HG02973 (cell line): ENCODE measurements around the gene RPS6KA2.

Experiments
- ATAC-seq: cut with Tn5 transposase; IDR thresholded peaks from one replicate; pipeline ENCODE4 v1.9.1; 2021; ENCODE audit warnings: moderate library complexity; ENCODE audit not compliant: unreplicated experiment

RPS6KA2 gene

DNA sequence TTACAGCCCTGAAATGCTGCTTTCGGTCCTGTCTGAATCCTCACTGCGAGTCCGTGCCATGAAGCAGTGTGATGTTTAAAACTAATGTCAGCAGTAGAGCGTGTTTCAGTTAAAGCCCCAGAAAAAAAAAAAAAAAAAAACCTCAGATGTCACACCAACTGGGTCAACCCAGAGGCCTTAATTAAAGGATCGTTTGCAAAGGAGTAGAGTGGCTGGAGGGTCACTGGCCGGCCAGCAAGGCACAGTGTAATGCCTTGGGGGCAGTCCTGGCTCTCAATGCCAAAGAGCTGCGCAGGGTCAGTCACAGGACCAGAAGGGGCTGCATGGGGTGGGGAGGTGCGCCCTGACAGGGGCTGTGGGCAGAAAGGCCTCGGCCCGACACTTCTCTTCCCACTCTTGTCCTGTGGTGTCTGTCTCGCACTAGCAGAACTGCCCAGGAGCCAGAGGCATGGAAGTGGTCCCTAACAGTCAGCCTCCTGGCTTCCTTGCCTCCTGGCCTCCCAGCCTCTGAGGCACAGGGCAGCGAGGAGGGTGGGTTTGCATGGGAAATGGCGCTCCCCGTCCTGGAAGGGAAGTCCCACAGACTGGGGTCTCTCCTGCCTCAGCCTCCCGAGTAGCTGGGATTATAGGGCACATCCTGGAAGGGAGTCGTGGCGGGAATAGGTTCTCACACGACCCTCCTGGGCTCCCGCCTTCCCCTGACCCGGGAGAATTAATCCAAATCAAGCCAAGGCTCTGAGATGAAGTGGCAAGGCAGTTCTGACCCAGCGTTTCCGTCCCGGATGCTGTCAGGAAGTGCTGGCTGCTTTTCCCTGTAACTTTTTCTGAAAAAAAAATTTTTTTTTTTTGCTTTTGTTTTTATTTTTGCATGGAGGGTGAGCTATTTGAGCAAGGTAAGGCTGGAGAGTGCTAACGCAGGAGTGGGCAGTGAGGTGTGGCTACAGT is 190.6 kb downstream of the RPS6KA2 start:
- no peak for ATAC-seq

GRCh38 chr6:166435574-166435973 is 191.5 kb downstream of the RPS6KA2 start:
- no peak for ATAC-seq

DNA sequence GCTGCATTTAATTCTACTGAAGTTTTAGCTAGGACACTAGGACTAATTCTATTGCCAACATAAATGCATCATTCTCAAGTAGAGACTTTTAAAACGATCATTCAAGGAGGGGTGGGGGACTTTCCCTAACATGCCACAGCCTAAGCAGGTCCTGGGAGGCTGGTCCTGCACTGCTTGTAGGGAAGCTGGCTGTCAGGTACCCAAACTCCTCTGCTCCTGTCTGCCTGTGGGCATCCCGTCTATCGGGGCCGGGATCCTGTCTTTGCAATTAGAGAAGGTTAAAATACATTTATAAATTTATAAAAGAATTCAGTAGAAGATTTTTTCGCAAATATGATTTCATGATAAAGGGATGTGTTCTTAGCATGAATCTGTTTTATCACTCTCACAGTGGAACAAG is 192.7 kb downstream of the RPS6KA2 start:
- ATAC-seq = no peak

DNA sequence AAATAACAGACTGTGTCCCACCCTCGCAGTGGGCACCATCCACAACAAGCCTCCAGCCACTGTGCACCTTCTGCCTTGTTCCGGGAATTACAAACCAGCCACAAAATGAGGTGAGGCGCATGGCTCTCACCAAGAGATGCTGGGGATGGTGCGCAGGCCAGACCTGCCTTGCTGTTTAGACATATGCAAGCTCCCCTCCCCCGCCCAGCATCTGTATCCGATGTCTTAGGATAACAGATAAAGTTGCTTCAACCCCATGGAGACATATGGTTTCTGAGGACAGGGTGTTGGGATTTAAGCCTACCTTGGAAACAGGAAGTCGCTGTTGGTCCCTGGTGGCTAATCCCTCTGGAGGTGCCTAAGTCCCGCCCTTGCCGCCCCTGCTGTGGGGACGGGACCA is 194.0 kb downstream of the RPS6KA2 start:
- no peak for ATAC-seq

DNA sequence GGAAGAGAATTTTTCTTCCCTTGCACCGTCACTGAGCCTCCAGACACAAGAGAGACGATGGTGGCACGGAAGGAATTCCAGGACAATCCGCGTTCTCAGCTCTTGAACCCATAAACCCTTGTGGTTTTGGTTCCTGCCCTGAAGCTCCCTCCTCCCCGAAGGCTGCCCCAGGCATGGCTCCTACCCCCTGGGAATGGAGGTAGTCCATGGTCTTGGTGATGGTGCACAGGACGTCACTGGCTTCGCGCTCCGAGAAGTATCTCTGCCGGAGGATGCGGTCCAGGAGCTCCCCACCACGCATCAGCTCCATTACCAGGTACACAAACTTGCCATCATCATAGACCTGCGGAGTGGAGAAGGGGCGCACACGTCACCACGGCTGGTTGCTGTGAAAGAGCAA is 196.8 kb downstream of the RPS6KA2 start:
- no peak for ATAC-seq

GRCh38 chr6:166424431-166424830 is 202.6 kb downstream of the RPS6KA2 start:
- ATAC-seq = no peak

GRCh38 chr6:166423781-166424180 is 203.3 kb downstream of the RPS6KA2 start:
- ATAC-seq = no peak

- ATAC-seq = no peak
These were observed 203.9 kb downstream of the RPS6KA2 start for GRCh38 chr6:166423051-166423745.

GRCh38 chr6:166422201-166422940 is 204.7 kb downstream of the RPS6KA2 start:
- no peak for ATAC-seq

GRCh38 chr6:166420351-166420750 is 206.7 kb downstream of the RPS6KA2 start:
- no peak for ATAC-seq

DNA sequence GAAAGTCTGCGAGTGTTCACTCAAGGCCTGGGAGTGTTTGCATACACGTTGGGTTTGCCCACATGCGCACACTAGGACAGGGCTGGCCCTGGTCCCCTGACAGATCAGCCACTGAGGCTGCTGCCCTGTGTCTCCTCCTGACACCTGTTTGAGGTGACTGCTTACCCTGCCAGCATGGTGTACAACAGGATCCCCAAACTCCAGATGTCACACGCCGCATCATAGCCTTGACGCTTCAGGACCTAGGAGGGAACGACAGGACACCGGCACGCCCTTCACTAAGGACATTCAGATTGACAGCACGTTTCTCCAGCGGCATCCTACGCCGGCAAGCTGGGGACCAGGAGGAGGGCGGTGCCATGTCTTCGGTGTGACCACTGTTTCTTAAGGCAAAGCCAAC is 207.3 kb downstream of the RPS6KA2 start:
- no peak for ATAC-seq

- peak; percentile 96 for ATAC-seq
These were observed 207.8 kb downstream of the RPS6KA2 start for GRCh38 chr6:166419286-166419685.

GRCh38 chr6:166418691-166419143 is 208.3 kb downstream of the RPS6KA2 start:
- ATAC-seq = no peak

- ATAC-seq = peak; percentile 34
These were observed 209.8 kb downstream of the RPS6KA2 start for GRCh38 chr6:166417285-166417691.

- ATAC-seq = no peak
These were observed 211.2 kb downstream of the RPS6KA2 start for GRCh38 chr6:166415833-166416347.

- no peak for ATAC-seq
These were observed 211.7 kb downstream of the RPS6KA2 start for GRCh38 chr6:166415306-166415705.

DNA sequence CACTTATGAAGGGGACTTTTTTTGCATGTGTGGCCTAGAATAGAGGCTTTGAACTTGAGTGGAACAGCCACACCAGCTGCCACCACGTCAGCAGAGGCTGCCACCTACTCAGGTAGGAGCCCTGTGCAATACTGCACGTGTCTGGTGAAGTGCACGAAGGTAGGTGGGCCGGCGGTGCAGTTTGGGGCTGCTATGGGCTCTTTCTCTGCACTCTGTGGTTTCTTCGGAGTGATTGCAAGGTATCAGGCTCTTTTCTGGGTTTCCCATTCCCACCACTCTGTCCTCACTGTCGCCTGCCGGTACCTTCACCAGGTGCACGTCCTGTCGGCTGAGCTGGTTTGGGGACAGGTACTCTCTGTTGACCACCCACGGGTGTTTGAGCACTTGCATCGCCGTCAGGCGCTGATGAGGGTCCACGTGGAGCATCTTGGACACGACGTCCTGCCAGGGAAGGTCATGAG is 213.5 kb downstream of the RPS6KA2 start:
- no peak for ATAC-seq

DNA sequence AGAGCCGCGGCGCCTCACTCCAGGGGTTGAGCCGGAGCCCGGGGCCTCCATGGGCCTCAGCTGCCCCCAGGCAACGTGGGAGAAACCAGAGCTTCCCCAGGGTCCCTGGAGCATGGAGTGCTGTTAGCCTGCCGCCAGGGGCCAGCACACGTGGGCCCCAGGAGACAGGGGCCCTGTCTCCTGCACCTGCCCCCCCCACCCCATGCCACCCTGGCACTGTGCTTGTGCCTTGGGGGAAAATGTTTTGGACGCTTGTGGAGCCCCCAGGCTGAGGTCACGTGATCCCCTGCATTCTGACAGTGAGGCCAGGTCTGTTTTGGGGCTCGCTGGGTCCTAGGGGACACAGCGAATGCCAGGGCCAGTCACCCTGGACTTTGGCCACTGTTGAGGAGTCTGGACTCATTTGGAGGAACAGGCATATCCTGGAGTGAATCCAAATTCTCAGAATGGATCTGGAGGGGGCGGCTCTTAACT is 214.1 kb downstream of the RPS6KA2 start:
- ATAC-seq = no peak

- ATAC-seq = no peak
These were observed 214.7 kb downstream of the RPS6KA2 start for GRCh38 chr6:166412156-166412910.

DNA sequence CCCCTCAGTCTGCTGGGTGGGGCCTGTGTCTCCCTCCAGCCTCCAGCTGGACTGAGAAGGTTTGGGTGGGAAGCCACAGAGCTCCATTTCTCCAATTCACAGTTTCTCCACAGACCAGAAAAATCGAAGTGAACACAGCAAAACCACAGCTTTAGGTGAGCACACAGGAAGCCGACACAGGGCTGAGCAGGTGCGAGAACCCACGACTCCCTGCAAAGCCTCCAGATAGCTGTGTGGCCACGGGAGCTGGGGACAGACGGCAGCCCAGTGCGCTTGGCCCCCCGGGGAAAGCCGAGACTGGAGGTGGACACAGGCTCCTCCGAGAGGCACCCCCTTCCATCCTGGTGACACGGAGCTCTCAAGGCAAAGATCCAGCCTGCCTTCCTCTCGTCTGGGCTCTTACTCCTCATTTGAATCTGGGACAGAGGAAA is 215.3 kb downstream of the RPS6KA2 start:
- ATAC-seq = no peak
